HG03196 (cell line): ENCODE measurements around the gene SHROOM1.
"Not testable (repeated sequence)": the region's sequence is repeated elsewhere in the genome, so short reads cannot be mapped to it uniquely, and the experiment has no call there.

Experiments
- ATAC-seq: cut with Tn5 transposase; IDR thresholded peaks from one replicate; pipeline ENCODE4 v1.9.1; 2021; ENCODE audit not compliant: unreplicated experiment

Gene SHROOM1

DNA sequence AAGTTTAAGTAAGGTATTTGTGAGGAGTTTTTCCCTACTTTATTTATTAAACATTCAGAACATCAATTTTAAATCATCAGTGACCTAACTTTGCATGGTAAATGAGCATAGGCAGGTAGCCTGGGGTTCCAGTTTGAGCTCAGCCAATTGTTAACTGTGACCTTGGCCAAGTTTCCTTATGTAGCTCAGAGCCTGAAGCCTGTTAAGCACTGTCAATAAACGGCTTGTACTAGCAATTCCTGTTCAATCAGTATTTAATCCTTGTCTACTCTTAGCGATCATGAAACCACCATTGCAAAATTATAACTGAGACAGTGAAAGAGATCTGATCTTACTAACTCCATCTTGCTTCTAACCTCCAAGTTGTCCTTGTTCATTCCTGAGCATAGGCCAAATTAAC lies 22.0 kb downstream of the SHROOM1 start:
- no peak for ATAC-seq

DNA sequence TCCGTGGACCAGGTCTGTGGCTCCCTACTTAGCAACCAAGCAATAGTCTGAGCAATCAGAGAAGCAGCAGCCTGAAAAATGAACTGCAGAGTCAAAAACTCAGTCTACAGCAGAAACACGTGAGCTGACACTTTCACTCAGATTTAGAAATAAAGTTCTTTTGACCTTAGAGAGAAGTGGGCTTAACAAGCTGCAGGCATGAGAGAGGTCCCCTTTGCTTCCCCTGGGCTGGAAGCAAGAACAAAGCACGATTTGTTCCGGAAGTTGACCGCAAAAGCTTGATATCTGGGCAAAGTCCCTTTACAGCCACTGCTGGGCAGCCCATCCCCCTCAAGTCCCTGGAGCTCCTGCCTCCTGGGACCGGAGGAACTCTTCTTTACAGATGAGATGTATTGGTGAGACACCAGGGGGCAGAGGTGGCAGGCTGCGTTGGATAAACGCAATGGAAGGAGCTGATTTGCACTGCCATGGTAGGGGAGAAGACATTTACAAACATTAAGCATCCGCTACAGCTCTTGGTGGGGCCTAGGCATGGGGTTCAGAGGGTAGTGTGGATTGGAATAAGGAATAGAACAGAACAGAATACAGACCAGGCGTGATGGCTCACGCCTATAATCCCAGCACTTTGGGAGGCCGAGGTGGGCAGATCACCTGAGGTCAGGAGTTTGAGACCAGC lies 23.1 kb downstream of the SHROOM1 start:
- ATAC-seq: no peak

DNA sequence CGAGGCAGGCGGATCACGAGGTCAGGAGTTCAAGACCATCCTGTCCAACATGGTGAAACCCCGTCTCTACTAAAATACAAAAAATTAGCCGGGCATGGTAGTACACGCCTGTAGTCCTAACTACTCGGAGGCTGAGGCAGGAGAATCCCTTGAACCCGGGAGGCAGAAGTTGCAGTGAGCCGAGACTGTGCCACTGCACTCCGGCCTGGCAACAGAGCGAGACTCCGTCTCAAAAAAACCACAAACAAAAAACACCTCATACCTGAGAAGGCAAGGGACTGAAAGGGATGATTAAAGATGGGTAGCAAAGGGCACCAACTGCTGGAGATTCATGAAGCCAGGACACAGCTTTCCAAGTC lies 23.7 kb downstream of the SHROOM1 start:
- ATAC-seq: not testable (repeated sequence)

DNA sequence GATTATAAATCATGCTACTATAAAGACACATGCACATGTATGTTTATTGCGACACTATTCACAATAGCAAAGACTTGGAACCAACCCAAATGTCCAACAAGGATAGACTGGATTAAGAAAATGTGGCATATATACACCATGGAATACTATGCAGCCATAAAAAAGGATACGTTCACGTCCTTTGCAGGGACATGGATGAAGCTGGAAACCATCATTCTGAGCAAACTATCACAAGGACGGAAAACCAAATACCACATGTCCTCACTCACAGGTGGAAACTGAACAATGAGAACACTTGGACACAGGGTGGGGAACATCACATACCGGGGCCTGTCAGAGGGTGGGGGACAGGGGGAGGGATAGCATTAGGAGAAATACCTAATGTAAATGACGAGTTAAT lies 24.6 kb downstream of the SHROOM1 start:
- not testable (repeated sequence) for ATAC-seq

DNA sequence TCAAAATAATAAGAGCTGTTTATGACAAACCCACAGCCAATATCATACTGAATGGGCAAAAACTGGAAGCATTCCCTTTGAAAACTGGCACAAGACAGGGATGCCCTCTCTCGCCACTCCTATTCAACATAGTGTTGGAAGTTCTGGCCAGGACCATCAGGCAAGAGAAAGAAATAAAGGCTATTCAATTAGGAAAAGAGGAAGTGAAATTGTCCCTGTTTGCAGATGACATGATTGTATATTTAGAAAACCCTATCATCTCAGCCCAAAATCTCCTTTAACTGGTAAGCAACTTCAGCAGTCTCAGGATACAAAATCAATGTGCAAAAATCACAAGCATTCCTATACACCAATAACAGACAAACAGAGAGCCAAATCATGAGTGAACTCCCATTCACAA lies 26.2 kb downstream of the SHROOM1 start:
- ATAC-seq: not testable (repeated sequence)

DNA sequence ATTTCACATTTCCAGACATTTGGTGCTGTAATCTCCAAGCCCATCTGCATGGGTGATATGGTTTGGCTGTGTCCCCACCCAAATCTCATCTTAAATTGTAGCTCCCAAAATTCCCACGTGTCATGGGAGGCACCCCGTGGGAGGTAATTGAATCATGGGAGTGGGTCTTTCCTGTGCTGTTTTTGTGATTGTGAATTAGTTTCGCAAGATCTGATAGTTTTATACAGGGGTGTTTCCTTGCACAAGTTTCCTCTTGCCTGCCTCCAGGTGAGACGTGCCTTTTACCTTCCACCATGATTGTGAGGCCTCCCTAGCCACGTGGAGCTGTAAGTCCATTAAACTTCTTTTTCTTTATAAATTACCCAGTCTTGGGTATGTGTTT lies 27.8 kb downstream of the SHROOM1 start:
- not testable (repeated sequence) for ATAC-seq

DNA sequence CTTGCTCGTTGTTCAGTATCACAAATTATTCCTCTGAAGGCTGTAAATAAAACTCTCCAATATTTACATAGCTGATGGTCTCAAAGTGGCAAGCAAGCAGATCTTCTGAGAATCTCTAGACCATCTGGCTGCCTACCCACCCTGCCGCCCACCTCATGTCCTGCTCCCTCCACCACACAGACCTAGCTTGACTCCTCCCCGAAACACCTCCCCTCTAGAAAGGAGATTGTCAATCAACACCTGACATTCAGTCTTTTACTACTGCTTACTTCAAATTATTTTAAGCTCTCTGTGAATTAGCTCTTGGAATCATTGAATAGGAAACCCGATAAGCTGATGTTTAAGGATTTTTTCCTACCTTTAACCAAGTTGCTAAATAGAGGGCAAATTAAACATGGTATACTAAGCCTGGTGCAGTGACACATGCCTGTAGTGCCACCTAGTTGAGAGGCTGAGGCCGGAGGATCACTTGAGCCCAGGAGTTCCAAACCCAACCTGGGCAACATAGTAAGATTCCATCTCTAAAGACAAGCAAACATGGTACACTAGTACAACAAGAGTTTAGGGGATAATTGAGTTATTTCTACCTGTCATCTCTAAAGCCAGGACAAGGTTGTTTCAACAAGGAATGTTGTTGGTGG lies 28.3 kb downstream of the SHROOM1 start:
- ATAC-seq: no peak

DNA sequence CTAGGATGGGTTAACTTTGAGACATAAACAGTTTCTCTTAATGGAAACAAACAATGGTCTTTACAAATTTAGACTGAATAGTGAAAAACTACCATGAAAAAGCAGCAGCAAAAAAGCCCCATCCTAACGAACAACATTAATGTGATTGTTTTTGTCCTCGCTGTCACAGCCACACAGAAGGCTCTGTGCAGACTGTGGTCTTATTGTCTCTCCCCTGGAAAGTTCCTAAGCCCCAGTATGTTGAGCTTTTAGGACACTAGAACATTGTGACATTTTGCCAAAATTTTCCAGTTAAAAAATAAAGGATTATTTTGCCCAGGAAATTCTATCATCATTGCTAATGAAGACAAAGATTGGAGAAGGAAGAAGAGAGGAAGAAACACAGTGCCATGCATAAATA lies 29.9 kb downstream of the SHROOM1 start:
- ATAC-seq: no peak

DNA sequence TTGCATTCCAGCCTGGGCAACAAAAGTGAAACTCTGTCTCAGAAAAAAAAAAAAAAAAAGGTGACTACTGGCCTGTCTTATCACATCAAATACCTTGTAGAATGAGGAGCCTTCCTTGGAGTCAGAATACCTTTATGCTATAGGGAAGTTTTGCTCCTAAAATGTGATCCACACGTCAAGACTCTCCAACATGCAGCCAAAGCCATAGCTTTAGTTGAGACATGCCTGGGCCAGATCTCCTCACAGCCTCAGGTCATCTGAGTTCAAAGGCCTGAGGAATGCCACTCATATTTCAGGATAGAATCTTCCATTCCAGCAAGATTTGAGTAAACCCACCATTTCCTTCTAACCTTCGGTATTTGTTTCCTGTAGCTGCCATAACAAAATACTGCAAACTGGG lies 31.1 kb downstream of the SHROOM1 start:
- ATAC-seq: no peak

DNA sequence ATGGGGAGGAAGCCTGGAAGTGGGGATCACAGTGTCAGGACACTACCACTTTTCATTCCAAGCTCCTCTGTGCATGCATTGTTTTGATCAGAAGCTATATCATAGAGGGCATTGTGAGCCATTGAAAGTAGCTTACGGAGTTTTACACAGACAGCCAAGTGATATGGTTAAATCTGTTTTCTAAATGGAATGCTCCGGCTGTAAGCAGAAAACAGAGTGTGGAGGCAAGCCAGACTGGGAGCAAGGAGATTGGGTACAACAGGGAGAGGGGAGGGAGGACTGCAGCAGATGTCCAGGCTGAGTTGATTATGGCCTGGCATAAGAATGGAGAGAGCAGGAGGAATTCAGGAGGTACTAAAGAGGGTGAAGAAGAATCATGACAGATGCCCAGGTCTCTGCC lies 32.8 kb downstream of the SHROOM1 start:
- no peak for ATAC-seq

DNA sequence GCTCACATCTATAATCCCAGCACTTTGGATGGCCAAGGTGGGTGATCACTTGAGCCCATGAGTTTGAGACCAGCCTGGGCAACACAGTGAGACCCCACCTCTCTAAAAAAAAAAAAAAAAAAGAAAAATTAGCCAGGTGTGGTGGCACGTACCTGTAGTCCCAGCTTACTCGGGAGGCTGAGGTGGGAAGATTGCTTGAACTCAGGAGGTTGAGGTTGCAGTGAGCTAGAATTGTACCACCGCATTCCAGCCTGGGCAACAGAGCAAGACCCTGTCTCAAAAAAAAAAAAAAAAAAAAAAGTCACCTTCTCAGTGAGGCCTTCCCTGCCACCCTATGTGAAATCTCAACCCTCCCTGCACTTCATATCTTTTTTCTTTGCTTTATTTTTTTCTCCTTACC lies 39.4 kb downstream of the SHROOM1 start:
- ATAC-seq: no peak

DNA sequence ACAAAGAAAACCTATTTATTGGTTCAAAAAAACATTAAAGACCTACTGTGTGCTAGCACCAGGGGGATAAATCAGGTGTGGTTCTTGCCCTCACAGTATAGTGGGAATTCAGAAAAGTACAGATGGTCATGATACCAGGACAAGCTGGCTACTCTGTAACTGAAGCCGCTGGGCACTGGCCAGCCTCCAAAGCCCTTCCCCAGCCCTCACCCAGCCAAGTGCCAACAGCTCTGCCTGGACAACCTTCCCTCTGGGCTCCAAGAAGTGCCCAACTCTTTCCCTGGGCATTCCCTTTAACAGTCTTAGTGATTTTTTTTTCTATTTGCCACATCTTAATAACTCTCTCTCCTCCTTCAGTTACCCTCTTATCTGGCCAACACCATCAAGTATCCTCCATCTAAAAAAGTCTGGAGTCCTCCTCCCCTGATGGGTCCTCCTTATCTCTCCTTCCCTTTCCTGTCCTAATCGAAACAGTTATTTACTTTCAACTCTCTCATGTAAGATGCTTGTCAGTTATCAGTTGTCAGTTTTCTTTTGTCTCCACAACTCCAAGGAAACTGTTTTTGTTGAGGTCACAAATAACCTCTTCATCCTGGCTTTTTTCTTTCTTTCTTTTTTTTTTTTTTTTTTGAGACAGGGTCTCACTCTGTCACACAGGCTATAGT lies 40.1 kb downstream of the SHROOM1 start:
- no peak for ATAC-seq

DNA sequence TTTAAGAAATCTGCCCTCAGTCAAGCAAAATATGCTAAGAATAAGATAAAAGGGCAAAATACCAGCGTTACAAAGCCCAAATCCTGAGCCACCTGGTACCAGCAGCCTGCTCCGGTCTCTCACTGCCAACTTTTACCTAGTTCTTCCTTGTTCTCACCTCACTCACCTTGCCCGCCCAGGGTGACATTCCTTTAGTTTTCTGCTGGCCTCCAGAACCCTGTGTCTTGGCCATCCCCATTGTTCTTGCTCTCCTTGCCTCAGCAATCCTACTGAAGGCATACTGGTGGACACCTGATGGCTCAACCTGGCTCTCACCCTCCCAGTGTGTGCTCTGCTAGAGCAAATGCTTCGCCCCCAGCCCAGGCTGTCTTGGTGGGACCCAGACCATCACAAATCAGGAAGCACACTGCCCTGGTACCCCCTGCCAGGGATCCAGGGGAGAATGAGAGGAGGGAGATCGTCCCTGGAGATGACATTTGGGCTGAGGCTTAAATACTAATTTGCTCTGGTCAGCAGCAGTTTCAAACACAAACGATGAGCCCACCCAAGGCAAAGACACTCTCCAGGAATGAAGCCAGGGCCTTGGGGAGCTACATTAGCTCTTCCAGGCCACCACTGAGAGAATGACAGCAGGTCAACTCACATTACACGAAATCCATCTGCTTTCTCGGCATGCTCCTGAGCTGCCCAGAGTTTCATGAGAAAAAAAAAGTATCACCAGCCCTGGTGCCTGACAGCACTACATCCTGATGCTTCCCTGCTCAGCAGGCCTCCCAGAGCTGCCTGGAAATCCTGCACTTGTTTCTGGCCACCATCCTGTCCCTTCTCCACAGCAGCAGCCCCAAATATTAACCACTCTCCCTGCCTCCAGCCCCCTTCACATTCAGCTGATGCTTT lies 41.2 kb downstream of the SHROOM1 start:
- no peak for ATAC-seq

DNA sequence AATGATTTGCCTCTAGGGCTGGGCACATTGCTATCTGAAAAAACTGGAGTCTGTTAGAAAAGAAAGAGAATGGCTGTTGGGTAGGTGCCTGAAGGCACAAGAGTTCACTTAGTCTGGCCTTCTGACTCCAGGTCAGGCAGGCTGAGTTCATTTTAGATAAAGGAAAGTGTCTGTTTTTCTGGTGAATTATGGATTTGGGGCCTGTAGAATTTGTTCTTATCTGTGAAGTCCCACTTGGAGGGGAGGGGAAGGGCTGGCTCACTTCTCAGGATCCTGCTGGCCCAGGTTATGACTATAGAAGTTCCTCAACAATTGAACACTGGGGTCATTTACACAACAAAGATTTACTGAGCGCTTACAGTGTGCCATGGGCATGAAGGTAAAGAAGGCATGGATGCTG lies 41.9 kb downstream of the SHROOM1 start:
- no peak for ATAC-seq

DNA sequence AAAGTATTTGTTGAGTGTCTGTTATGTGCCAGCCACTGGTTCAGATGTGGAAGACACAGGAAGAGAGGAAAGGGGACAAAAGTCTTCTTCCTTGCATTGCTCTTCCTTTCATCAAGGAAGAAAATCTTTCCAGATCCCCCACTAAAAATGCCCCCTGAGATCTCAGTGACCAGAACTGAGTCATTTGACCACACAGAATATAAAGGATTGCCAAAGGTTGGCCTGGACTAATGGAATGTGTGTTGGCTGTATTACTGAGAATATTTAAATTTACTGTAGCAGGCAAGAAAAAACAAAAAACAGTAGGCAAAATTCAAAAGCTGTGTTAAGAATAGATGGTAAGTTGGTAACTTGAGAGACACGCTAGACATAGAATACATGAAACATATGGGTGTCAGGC lies 43.4 kb downstream of the SHROOM1 start:
- no peak for ATAC-seq

DNA sequence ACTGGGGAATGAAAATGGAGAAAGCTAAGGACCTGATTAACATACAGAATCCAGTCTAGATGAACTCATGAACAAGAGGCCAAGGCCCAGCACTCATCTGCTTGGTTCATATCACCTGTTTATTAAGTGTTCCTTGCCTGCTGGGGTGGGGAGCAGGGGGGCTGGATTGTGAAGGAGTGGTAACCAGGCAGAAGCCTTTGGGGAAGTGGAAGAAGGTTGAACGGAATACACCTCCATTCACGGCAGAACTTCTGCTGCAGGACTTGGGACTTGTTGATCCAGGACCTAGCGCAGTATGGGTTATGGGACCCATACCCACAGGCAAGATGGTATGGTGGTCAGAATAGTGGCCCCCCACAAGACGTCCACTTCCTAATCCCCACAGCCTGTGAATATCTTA lies 44.6 kb downstream of the SHROOM1 start:
- no peak for ATAC-seq

DNA sequence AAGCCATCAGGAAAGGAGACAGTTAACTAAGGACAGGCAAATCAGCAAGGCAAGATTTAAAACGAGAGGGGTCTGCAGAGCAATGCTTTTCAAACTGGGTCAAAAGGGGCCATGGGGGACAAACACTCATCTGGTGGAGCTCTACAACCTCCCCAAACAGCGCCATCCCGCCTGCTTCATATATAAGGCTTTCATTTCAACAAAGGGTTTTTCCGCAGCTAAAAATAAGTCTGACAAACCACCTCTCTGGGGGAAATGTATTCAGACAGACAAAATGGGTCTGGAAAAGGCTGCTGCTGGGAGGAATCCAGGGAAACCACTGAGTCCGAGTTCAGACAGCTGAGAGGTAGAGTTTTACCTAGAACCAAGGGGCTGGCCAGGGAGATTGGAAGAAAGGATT lies 45.1 kb downstream of the SHROOM1 start:
- no peak for ATAC-seq

DNA sequence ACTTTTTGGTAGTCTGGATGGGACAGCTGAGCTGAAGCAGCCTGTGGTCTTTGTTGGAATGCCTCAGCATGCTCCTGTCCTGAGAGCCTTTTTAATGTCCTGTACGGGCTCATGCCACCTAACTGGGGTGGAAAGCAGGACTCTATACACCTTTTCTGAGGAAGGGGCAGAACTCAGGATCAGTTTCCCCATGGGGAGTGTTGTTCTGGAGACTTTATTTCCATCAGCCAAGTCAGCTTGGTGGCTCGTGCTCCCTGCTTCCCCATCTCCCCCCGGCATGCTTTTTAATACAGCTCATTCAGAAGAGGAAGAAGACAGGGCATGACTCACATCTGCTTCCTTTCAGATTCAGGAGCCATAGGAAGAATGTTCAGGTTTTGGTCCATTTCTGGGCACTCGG lies 48.3 kb downstream of the SHROOM1 start:
- no peak for ATAC-seq

DNA sequence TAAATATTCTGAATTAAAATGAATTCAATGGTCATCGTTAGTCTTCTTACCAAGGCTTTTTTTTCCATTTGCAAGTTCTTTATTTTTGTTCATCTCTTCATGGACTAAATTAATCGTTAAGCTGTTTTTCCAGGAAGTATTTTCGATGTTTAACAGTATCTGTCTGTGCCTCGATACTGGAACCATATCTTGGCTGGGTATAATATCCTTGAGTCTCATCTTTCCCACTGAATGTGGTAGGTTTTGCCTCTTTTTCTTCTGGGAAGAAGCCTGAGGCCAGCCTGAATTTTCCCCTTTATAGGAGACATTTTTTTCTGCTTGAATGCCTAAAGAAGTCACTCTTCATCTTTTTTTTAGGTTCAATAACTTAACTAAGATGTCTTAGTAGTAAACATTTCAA lies 49.4 kb downstream of the SHROOM1 start:
- ATAC-seq: no peak

DNA sequence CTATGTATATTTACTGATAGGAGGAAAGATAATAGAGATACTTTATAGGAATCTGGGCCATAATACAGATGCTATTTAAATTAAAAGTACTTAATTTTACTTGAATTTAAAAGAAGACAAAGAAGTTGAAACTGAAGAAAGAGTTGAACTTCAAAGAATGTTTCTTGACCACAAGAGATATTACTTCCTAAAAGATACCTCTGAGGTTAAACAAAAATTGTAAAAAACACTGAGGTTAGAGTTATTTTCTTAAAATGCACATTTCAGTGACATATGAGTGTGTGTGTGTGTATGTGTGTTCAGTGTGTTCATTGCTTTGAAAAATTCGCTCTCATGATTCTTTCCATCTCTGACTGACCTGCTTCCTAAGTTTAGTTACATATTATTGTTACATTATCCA lies 49.9 kb downstream of the SHROOM1 start:
- ATAC-seq: no peak

DNA sequence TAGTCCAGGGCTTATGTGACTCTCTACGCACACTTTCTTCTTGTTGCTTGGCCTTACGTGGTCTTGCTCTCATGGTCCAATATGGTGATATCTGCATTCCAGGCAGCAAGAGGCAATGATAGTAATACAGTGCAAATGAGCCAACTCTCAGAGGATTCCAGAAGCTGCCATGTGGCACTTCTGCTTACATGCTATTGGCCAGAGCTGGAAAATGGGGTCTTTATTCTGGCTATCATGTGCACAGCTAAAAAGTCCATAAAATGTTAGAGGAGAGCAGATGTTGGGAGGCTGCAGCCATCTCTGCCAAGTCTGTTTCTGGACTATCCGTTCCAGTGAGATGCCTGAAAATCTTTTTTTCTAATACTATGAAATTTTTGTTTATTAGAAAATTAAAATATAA lies 50.5 kb downstream of the SHROOM1 start:
- ATAC-seq: no peak

DNA sequence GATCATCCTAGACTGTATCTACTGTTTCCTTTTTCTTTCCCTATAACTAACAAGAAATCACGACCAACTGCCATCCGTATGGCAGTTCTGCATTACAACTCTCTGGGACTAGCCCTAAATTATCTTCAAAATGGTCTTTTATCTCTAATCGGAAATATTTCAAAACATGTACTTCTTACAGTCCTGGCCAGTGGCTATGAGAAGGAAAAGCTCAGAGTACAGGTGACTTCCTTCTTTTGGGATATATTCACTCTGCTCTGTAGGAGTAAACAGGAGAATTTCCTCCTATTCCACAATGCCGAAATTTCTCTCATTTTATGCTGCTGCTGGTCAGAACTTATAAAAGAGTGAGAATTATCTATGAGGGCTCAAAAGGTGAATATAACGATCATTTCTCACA lies 51.6 kb downstream of the SHROOM1 start:
- ATAC-seq: no peak
